ENCODE data around the gene HOXD9. TPM values are rescaled to one million over a fixed set of nuclear protein-coding genes. Genes with fewer than 3 reads are reported as not detected.

The HOXD9 gene
- polyA plus RNA-seq, 1 donor (not counting 4 experiments of a cell fraction or from before 2014, with no cell fraction given), result not detected

GRCh38 chr2:176128982-176129796 lies 6.7 kb downstream of the HOXD9 start, which contains the start of gene HOXD8:
TSS of gene HOXD8 (plus strand) at chr2:176129705. CDS start at chr2:176130367, 662 bp downstream.
- Histone ChIP-seq H3K4me2 (ENCODE audit: control insufficient read depth, extremely low read depth, insufficient read depth, low read depth, low read length) (peak within 1 kb of the TSS; percentile 46), H3K79me2 (ENCODE audit: control insufficient read depth, insufficient read depth, low read length) (no peaks in the 10 kb centered on the region), H3K4me1 (ENCODE audit: control insufficient read depth, extremely low read depth, insufficient read depth, low read length) (no peaks in the 10 kb centered on the region), H3K4me3 (ENCODE audit: control insufficient read depth in 2 of 3, extremely low read depth in 1 of 3, insufficient read depth in 2 of 3, low read depth in 1 of 3, low read length in 3 of 3) (peak within 1 kb of the TSS in 2 of 3 experiments; percentile 6 to 27), H3K9ac (ENCODE audit: control insufficient read depth, extremely low read depth, insufficient read depth, low read length) (no peak within 1 kb of the TSS), H2AFZ (ENCODE audit: control insufficient read depth, low read length) (no peak within 1 kb of the TSS), H3K36me3 (ENCODE audit: control insufficient read depth in 2 of 2, extremely low read depth in 1 of 2, insufficient read depth in 2 of 2, low read length in 2 of 2) (no peaks in the 10 kb centered on the region), H3K9me3 (ENCODE audit: control insufficient read depth, low read depth, low read length) (no peaks in the 10 kb centered on the region), H4K20me1 (ENCODE audit: control insufficient read depth, extremely low read depth, insufficient read depth, low read length) (no peaks in the 10 kb centered on the region), H3K9me1 (ENCODE audit: control insufficient read depth, extremely low read depth, insufficient read depth, low read length) (no peaks in the 10 kb centered on the region), H3K27me3 (ENCODE audit: control insufficient read depth, extremely low read depth, insufficient read depth, low read length) (peaks cover 93% of the 10 kb centered on the region), H3K27ac (ENCODE audit: control insufficient read depth, insufficient read depth, low read length) (no peak within 1 kb of the TSS)
- DNase-seq (ENCODE audit: low read depth, low spot score) (no peak), FAIRE-seq (no peak)
- peak; percentile 43 for TF ChIP-seq EZH2 (IDR thresholded peaks at IDR 0.05; ENCODE audit: low read length)
- TF ChIP-seq CTCF (optimal IDR thresholded peaks at IDR 0.05 in 1 of 3, IDR thresholded peaks at IDR 0.05 in 1 of 3, conservative IDR thresholded peaks at IDR 0.05 in 1 of 3; ENCODE audit: extremely low read depth in 1 of 3, insufficient read depth in 2 of 3, low read length in 3 of 3), result no peak
- dilution Hi-C loops (cut with MboI; ENCODE audit: extremely low pct_ligation_motif_present, low sequenced_read_pairs), result no loop called here

- Histone ChIP-seq H3K4me3 (ENCODE audit: control insufficient read depth in 2 of 3, extremely low read depth in 1 of 3, insufficient read depth in 2 of 3, low read depth in 1 of 3, low read length in 3 of 3) (peak overlapping the region in 1 of 3 experiments; percentile 27), H3K4me2 (ENCODE audit: control insufficient read depth, extremely low read depth, insufficient read depth, low read depth, low read length) (peak overlapping the region; percentile 46), H3K4me1 (ENCODE audit: control insufficient read depth, extremely low read depth, insufficient read depth, low read length) (no peaks in the 10 kb centered on the region), H3K9me1 (ENCODE audit: control insufficient read depth, extremely low read depth, insufficient read depth, low read length) (no peaks in the 10 kb centered on the region), H3K27me3 (ENCODE audit: control insufficient read depth, extremely low read depth, insufficient read depth, low read length) (peaks cover 93% of the 10 kb centered on the region), H3K9me3 (ENCODE audit: control insufficient read depth, low read depth, low read length) (no peaks in the 10 kb centered on the region), H4K20me1 (ENCODE audit: control insufficient read depth, extremely low read depth, insufficient read depth, low read length) (no peaks in the 10 kb centered on the region), H2AFZ (ENCODE audit: control insufficient read depth, low read length) (no peak overlapping the region), H3K9ac (ENCODE audit: control insufficient read depth, extremely low read depth, insufficient read depth, low read length) (no peak overlapping the region), H3K36me3 (ENCODE audit: control insufficient read depth in 2 of 2, extremely low read depth in 1 of 2, insufficient read depth in 2 of 2, low read length in 2 of 2) (no peaks in the 10 kb centered on the region), H3K27ac (ENCODE audit: control insufficient read depth, insufficient read depth, low read length) (no peak overlapping the region), H3K79me2 (ENCODE audit: control insufficient read depth, insufficient read depth, low read length) (no peaks in the 10 kb centered on the region)
- TF ChIP-seq EZH2 (IDR thresholded peaks at IDR 0.05; ENCODE audit: low read length) (no peak), CTCF (optimal IDR thresholded peaks at IDR 0.05 in 1 of 3, IDR thresholded peaks at IDR 0.05 in 1 of 3, conservative IDR thresholded peaks at IDR 0.05 in 1 of 3; ENCODE audit: extremely low read depth in 1 of 3, insufficient read depth in 2 of 3, low read length in 3 of 3) (no peak)
- DNase-seq (ENCODE audit: low read depth, low spot score), result no peak
- dilution Hi-C loops (cut with MboI; ENCODE audit: extremely low pct_ligation_motif_present, low sequenced_read_pairs), result no loop called here
- FAIRE-seq, result no peak
These were observed 7.3 kb downstream of the HOXD9 start for GRCh38 chr2:176129813-176130146.
